ENCODE results near the gene BAIAP2. TPM values are rescaled to one million over a fixed set of nuclear protein-coding genes. Genes with fewer than 3 reads are reported as not detected.

Gene BAIAP2
- total and polyA plus RNA-seq, 2 donors (not counting 1 experiment from before 2014, with no cell fraction given), result 1.3 to 12.0 TPM

- Histone ChIP-seq H3K27ac (ENCODE audit: low read length in 2 of 2) (no peak overlapping the region), H3K4me2 (replicated peaks; ENCODE audit: low read depth, low read length, poor library complexity, severe bottlenecking) (no peak overlapping the region), H3K9me3 (ENCODE audit: control extremely low read depth in 1 of 3, control insufficient read depth in 2 of 3, insufficient read depth in 1 of 3, low read length in 2 of 3) (no peaks in the 10 kb centered on the region), H3K4me1 (ENCODE audit: control insufficient read depth in 2 of 2, insufficient read depth in 2 of 2, low read length in 2 of 2) (peaks cover 0 to 10% of the 10 kb centered on the region in 2 donors), H3K4me3 (ENCODE audit: control extremely low read depth in 1 of 5, extremely low read depth in 1 of 5, insufficient read depth in 1 of 5, low read depth in 2 of 5, low read length in 4 of 5) (no peak overlapping the region), H3K79me2 (ENCODE audit: control insufficient read depth, insufficient read depth, low read length) (no peaks in the 10 kb centered on the region), H3K9ac (ENCODE audit: low read length) (no peak overlapping the region), H3K27me3 (replicated peaks in 1 of 4; ENCODE audit: control extremely low read depth in 1 of 4, control insufficient read depth in 3 of 4, insufficient read depth in 4 of 4, low read length in 3 of 4) (peaks cover 0 to 15% (median 3%) of the 10 kb centered on the region in 4 experiments), H3K36me3 (replicated peaks in 1 of 2; ENCODE audit: control extremely low read depth in 1 of 2, control insufficient read depth in 1 of 2, extremely low read depth in 1 of 2, insufficient read depth in 2 of 2, low read length in 1 of 2) (no peaks in the 10 kb centered on the region), H4K20me1 (ENCODE audit: control insufficient read depth, insufficient read depth, low read length, poor library complexity, severe bottlenecking) (no peaks in the 10 kb centered on the region), H2AFZ (ENCODE audit: insufficient read depth, low read depth, low read length, poor library complexity, severe bottlenecking) (no peak overlapping the region)
- Mint-ChIP-seq H3K27ac (no peak overlapping the region), H3K4me3 (no peak overlapping the region), H3K9me3 (ENCODE audit: insufficient read depth) (no peaks in the 10 kb centered on the region), H3K27me3 (peaks cover 18% of the 10 kb centered on the region), H3K4me1 (peaks cover 5% of the 10 kb centered on the region)
- WGBS (ENCODE audit: insufficient coverage), result 94% methylated on average over 39 of the region's 39 CpGs
- ATAC-seq (ENCODE audit: low read depth) (no peak), DNase-seq (no peak)
- CTCF ChIA-PET, result no interaction called here
- intact Hi-C loops (cut with micrococcal nuclease), result no loop called here
- POLR2A ChIA-PET, result no interaction called here
- TF ChIP-seq CTCF (IDR thresholded peaks at IDR 0.05) (no peak), EZH2 (IDR thresholded peaks at IDR 0.05; ENCODE audit: borderline replicate concordance, insufficient read depth, low read depth, low read length, poor library complexity, severe bottlenecking) (no peak)
These were observed 123.1 kb downstream of the BAIAP2 start for GRCh38 chr17:81157848-81158687.
